HepG2 (cell line): ENCODE data around the gene COL4A2. TPM values are rescaled to one million over a fixed set of nuclear protein-coding genes. Genes with fewer than 3 reads are reported as not detected.

Experiments used
- AKAP8 ChIP-seq: sonication (generic); formaldehyde crosslinking; IDR thresholded peaks from 2 replicates; pipeline ENCODE4 v1.5.1; 2020; ENCODE audit warnings: mild to moderate bottlenecking, missing genetic modification reagents
- HMG20A ChIP-seq: IDR thresholded peaks from 2 replicates; pipeline ENCODE4 v1.6.1; 2016; ENCODE audit warnings: borderline replicate concordance
- KDM5A ChIP-seq: fragments of 200-600 bp; sonication (generic); IDR thresholded peaks from 2 replicates; pipeline ENCODE4 v1.7.0; 2018; ENCODE audit warnings: antibody characterized with exemption, mild to moderate bottlenecking, low read length, borderline replicate concordance
- MED8 ChIP-seq: sonication (generic); formaldehyde crosslinking; IDR thresholded peaks from 2 replicates; pipeline ENCODE4 v1.8.1; 2023; ENCODE audit warnings: mild to moderate bottlenecking, missing genetic modification reagents; ENCODE audit not compliant: insufficient replicate concordance
- MEIS1 ChIP-seq: sonication (generic); formaldehyde crosslinking; IDR thresholded peaks from 2 replicates; pipeline ENCODE4 v1.9.0; 2021; ENCODE audit warnings: mild to moderate bottlenecking, missing genetic modification reagents, moderate library complexity, borderline replicate concordance
- MTA3 ChIP-seq: sonication (generic); formaldehyde crosslinking; IDR thresholded peaks from 2 replicates; pipeline ENCODE4 v1.4.0; 2020; ENCODE audit warnings: missing genetic modification reagents
- NBN ChIP-seq: fragments of 450-650 bp; conservative IDR thresholded peaks from 2 replicates; pipeline ENCODE4 v1.6.1; 2017
- NCOA5 ChIP-seq: sonication (generic); formaldehyde crosslinking; IDR thresholded peaks from 2 replicates; pipeline ENCODE4 v1.4.0; 2020; ENCODE audit warnings: missing genetic modification reagents
- NFRKB ChIP-seq: fragments of 450-650 bp; IDR thresholded peaks from 2 replicates; pipeline ENCODE4 v1.6.1; 2017
- NR3C1 ChIP-seq: sonication (generic); formaldehyde crosslinking; IDR thresholded peaks from 2 replicates; pipeline ENCODE4 v1.4.0; 2020; ENCODE audit warnings: missing genetic modification reagents
- RORA ChIP-seq: sonication (generic); formaldehyde crosslinking; IDR thresholded peaks from 2 replicates; pipeline ENCODE4 v1.5.0; 2020; ENCODE audit warnings: mild to moderate bottlenecking, missing genetic modification reagents, moderate library complexity
- SRSF9 ChIP-seq: fragments of 200-400 bp; formaldehyde crosslinking; IDR thresholded peaks from 2 replicates; pipeline ENCODE4 v1.6.1; 2018; ENCODE audit warnings: borderline replicate concordance, mild to moderate bottlenecking, low read depth, low read length; ENCODE audit not compliant: insufficient read depth, poor library complexity, severe bottlenecking
- STAT5B ChIP-seq: sonication (generic); formaldehyde crosslinking; IDR thresholded peaks from 2 replicates; pipeline ENCODE4 v1.4.0; 2020; ENCODE audit warnings: missing genetic modification reagents
- TARDBP ChIP-seq: sonication (generic); formaldehyde crosslinking; IDR thresholded peaks from 2 replicates; pipeline ENCODE4 v1.8.0; 2022; ENCODE audit warnings: mild to moderate bottlenecking, missing genetic modification reagents
- TMF1 ChIP-seq: sonication (generic); formaldehyde crosslinking; IDR thresholded peaks from 2 replicates; pipeline ENCODE4 v1.8.1; 2022; ENCODE audit warnings: low read depth, missing genetic modification reagents
- ZFP36L1 ChIP-seq: sonication (generic); formaldehyde crosslinking; IDR thresholded peaks from 2 replicates; pipeline ENCODE4 v1.8.0; 2022; ENCODE audit warnings: mild to moderate bottlenecking, missing genetic modification reagents, moderate library complexity
- ZFP62 ChIP-seq: sonication (generic); formaldehyde crosslinking; IDR thresholded peaks from 2 replicates; pipeline ENCODE4 v1.4.0; 2020; ENCODE audit warnings: missing genetic modification reagents
- ZMYM3 ChIP-seq: sonication (generic); formaldehyde crosslinking; IDR thresholded peaks from 2 replicates; pipeline ENCODE4 v1.5.1; 2020; ENCODE audit warnings: mild to moderate bottlenecking, missing genetic modification reagents
- ZNF124 ChIP-seq: sonication (generic); formaldehyde crosslinking; IDR thresholded peaks from 2 replicates; pipeline ENCODE4 v1.4.0; 2020; ENCODE audit warnings: missing genetic modification reagents
- ZNF17 ChIP-seq: sonication (generic); formaldehyde crosslinking; IDR thresholded peaks from 2 replicates; pipeline ENCODE4 v1.5.0; 2020; ENCODE audit warnings: mild to moderate bottlenecking, missing genetic modification reagents
- ZNF207 ChIP-seq: fragments of 450-650 bp; IDR thresholded peaks from 2 replicates; pipeline ENCODE4 v1.6.1; 2016; ENCODE audit warnings: antibody characterized with exemption, borderline replicate concordance
- ZNF367 ChIP-seq: sonication (generic); formaldehyde crosslinking; IDR thresholded peaks from 2 replicates; pipeline ENCODE4 v1.4.0; 2020; ENCODE audit warnings: missing genetic modification reagents, borderline replicate concordance
- ZNF569 ChIP-seq: sonication (generic); formaldehyde crosslinking; IDR thresholded peaks from 2 replicates; pipeline ENCODE4 v1.5.0; 2020; ENCODE audit warnings: mild to moderate bottlenecking, missing genetic modification reagents, moderate library complexity, borderline replicate concordance
- ZNF605 ChIP-seq: sonication (generic); formaldehyde crosslinking; IDR thresholded peaks from 2 replicates; pipeline ENCODE4 v1.8.0; 2022; ENCODE audit warnings: mild to moderate bottlenecking, missing genetic modification reagents
- ZNF607 ChIP-seq: sonication (generic); formaldehyde crosslinking; IDR thresholded peaks from 2 replicates; pipeline ENCODE4 v1.5.1; 2020; ENCODE audit warnings: missing genetic modification reagents, mild to moderate bottlenecking, borderline replicate concordance
- polyA plus RNA-seq, 8 experiments: library from polyadenylated mRNA; depleted of rRNA in 3 of 8; stranded (reverse) in 7 of 8; unstranded in 1 of 8; fragments of >200 nt; fragmentation: Illumina TruSeq in 4 of 8; extraction: Trizol in 4 of 8; gene quantifications; 2 replicates each; pipeline versions ENCODE4 v1.2.1 to v1.2.3, GENCODE V29; 2011 to 2016; ENCODE audit warnings: low read depth in 4 of 8, missing spikeins in 1 of 8, mixed read lengths in 1 of 8; ENCODE audit not compliant: insufficient read depth in 1 of 8
- total RNA-seq, 5 experiments: library from RNA; depleted of rRNA; stranded (reverse); fragments of >200 nt; fragmentation: Illumina TruSeq; extraction: Trizol; gene quantifications; 2 replicates each; pipeline ENCODE4 v1.2.3, GENCODE V29; 2016; ENCODE audit warnings: low read depth in 1 of 5
- TF ChIP-seq, protein P1 (sequence below): sonication (generic); formaldehyde crosslinking; IDR thresholded peaks from 2 replicates; pipeline ENCODE4 v1.9.0; 2022; ENCODE audit warnings: low read depth, missing genetic modification reagents

COL4A2 gene
- total and polyA plus RNA-seq, 2 of the 13 experiments (the other 11 are each of a cell fraction or from before 2014, with no cell fraction given) = 0.22 to 1.9 TPM

DNA sequence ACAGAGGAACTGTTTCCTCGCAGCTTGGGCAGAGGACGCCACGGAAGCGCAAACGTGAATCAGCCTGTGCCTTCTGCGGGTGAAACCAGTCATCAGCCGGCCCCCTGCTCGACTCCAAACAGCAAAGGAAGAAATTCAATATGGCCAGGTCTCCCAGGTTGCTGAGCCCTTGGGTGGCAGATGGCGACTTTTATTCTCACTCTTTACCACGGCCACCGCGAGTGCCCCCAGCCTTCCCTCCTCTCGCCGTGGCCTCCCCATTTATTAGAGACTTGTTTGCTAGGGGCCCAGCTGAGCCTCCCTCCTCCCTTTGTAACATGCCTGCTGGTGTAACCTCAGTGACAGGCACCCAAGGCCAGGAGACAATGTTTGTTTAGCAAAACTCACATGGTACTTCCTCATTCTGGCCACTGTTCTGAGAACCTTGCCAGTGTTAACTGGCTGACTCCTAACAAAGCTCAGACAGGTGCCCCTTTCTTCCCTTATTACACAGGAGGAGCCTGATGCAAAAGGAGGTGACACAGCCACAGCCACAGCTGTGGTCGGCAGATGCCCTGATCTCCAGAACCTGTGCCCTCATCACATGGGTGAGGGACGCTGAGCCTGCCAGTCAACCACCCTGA is 248.6 kb downstream of the COL4A2 start (continued):
- TF ChIP-seq KDM5A (no peak), TARDBP (CRISPR knock-in tag) (no peak), HMG20A (CRISPR knock-in tag) (peak; percentile 31; the same call in 1 of the 2 replicates), ZNF207 (no peak), ZNF607 (CRISPR knock-in tag) (no peak), ZMYM3 (CRISPR knock-in tag) (peak; percentile 56; the same call in 1 of the 2 replicates), ZNF17 (CRISPR knock-in tag) (no peak), ZFP62 (CRISPR knock-in tag) (no peak), ZNF605 (CRISPR knock-in tag) (0 out of 2 replicates have a peak, but pooled peaks have one; percentile 39), ZNF367 (CRISPR knock-in tag) (no peak), TMF1 (CRISPR knock-in tag) (no peak), RORA (CRISPR knock-in tag) (no peak), MED8 (no peak), MEIS1 (no peak), ZFP36L1 (CRISPR knock-in tag) (no peak), NCOA5 (CRISPR knock-in tag) (no peak), ZNF124 (CRISPR knock-in tag) (no peak), STAT5B (CRISPR knock-in tag) (no peak), NBN (no peak), AKAP8 (CRISPR knock-in tag) (no peak), NR3C1 (no peak), SRSF9 (no peak), MTA3 (no peak), NFRKB (no peak), ZNF569 (CRISPR knock-in tag) (no peak)
- TF ChIP-seq, protein P1, sequence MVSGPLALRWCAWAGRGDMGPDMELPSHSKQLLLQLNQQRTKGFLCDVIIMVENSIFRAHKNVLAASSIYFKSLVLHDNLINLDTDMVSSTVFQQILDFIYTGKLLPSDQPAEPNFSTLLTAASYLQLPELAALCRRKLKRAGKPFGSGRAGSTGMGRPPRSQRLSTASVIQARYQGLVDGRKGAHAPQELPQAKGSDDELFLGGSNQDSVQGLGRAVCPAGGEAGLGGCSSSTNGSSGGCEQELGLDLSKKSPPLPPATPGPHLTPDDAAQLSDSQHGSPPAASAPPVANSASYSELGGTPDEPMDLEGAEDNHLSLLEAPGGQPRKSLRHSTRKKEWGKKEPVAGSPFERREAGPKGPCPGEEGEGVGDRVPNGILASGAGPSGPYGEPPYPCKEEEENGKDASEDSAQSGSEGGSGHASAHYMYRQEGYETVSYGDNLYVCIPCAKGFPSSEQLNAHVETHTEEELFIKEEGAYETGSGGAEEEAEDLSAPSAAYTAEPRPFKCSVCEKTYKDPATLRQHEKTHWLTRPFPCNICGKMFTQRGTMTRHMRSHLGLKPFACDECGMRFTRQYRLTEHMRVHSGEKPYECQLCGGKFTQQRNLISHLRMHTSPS (CRISPR knock-in tag) = peak; percentile 78
